ENCODE results near the gene CLEC11A. TPM values are rescaled to one million over a fixed set of nuclear protein-coding genes. Genes with fewer than 3 reads are reported as not detected.
"Not testable (repeated sequence)": the region's sequence is repeated elsewhere in the genome, so short reads cannot be mapped to it uniquely, and the experiment has no call there.

CLEC11A gene
- total RNA-seq, 1 experiment from 2014 or later = 7.6 TPM

DNA sequence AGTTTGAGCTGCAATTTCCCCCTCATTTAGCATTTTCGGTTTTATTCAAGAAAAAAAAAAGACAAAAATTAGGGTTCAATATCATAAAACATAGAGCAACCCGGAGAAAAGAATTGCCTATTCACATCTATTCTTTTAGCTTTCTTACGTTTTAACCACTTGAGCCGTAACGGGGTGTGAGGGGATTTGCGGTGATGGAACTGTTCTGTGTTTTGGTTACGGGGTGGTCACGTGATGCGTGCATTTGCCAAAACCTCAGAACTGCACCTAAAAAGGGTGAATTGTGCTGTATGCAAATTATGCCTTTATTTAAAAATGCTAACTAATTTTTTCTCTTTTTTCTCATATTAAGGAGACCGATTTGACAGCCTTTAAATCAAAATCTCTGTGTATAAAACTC, 22.1 kb downstream of the CLEC11A start:
- no peak for ATAC-seq
- ChIA-PET POLR2A (no interaction called here), CTCF (interaction anchor here (2.7 kb wide), 1 partner anchor 21 kb away, joined by 13 read pairs; no protein-coding TSS in a partner anchor)
- DNase-seq (ENCODE audit: low spot score) = no peak
- peaks cover 2% of the 10 kb centered on the region; the same call in 1 of the 2 replicates for H3K4me1 Mint-ChIP-seq
- no peaks in the 10 kb centered on the region for H3K9me3 Mint-ChIP-seq
- TF ChIP-seq RELA (CRISPR knock-in tag; IDR thresholded peaks at IDR 0.05; ENCODE audit: borderline replicate concordance) = no peak
- TF ChIP-seq, protein P1, sequence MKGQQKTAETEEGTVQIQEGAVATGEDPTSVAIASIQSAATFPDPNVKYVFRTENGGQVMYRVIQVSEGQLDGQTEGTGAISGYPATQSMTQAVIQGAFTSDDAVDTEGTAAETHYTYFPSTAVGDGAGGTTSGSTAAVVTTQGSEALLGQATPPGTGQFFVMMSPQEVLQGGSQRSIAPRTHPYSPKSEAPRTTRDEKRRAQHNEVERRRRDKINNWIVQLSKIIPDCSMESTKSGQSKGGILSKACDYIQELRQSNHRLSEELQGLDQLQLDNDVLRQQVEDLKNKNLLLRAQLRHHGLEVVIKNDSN (CRISPR knock-in tag; IDR thresholded peaks at IDR 0.05) = no peak
- peaks cover 8% of the 10 kb centered on the region for H3K27me3 Mint-ChIP-seq (ENCODE audit: low read depth)
- no peaks in the 10 kb centered on the region for H3K36me3 Mint-ChIP-seq
- no peak overlapping the region for H3K27ac Mint-ChIP-seq
- H3K4me3 Mint-ChIP-seq = no peak overlapping the region

DNA sequence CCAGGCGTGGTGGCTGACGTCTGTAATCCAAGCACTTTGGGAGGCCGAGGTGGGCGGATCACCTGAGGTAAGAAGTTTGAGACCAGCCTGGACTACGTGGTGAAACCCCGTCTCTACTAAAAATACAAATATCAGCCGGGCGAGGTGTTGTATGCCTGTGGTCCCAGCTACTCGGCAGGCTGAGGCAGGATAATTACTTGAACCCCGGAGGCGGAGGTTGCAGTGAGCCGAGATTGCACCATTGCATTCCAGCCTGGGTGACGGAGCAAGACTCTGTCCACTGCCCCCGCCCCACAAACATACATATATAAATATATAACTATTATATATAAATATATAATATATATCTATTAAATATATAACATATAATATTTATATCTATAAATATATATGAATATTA, 24.0 kb downstream of the CLEC11A start:
- POLR2A ChIA-PET; H3K27ac Mint-ChIP-seq; H3K36me3 Mint-ChIP-seq; H3K4me3 Mint-ChIP-seq; H3K27me3 Mint-ChIP-seq (ENCODE audit: low read depth); H3K9me3 Mint-ChIP-seq; ATAC-seq; DNase-seq (ENCODE audit: low spot score); H3K4me1 Mint-ChIP-seq: not testable (repeated sequence)
- CTCF ChIA-PET = interaction anchor here (0.6 to 0.8 kb wide), 2 partner anchors 22 to 139 kb away, joined by 3 read pairs; no protein-coding TSS in a partner anchor
- TF ChIP-seq HMGA2 (CRISPR knock-in tag; IDR thresholded peaks at IDR 0.05) = peak; percentile 77; the same call in 1 of the 2 replicates

DNA sequence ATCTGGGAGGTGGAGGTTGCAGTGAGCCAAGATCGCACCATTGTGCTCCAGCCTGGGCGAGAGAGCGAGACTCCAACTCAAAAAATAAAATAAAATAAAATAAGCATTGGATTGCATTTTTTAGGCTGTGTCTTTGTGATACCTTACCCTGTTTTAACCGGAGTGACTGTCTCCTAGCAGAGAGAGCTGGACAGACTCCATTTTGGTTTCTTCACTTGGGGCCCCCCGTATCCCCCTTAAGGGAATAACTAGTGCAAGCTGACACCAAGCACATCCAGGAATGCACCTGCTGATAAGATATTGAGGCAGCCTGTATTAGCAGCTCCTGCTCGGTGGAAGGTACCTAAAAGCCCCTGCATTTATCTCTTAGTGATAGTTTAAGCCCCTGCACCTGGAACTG, 26.3 kb downstream of the CLEC11A start:
- H3K36me3 Mint-ChIP-seq = no peaks in the 10 kb centered on the region
- H3K27me3 Mint-ChIP-seq (ENCODE audit: low read depth) = peaks cover 4% of the 10 kb centered on the region; the same call in 1 of the 2 replicates
- POLR2A ChIA-PET = no interaction called here
- CTCF ChIA-PET = interaction anchor here (1.8 kb wide), 2 partner anchors 25 to 34 kb away, joined by 4 read pairs; no protein-coding TSS in a partner anchor
- H3K27ac Mint-ChIP-seq = no peak overlapping the region
- H3K4me3 Mint-ChIP-seq = no peak overlapping the region
- ATAC-seq (no peak), DNase-seq (ENCODE audit: low spot score) (no peak)
- no peaks in the 10 kb centered on the region for H3K4me1 Mint-ChIP-seq
- no peak for TF ChIP-seq ESRRA (CRISPR knock-in tag; IDR thresholded peaks at IDR 0.05; ENCODE audit: borderline replicate concordance)
- no peak for TF ChIP-seq NFYB (CRISPR knock-in tag; conservative IDR thresholded peaks at IDR 0.05; ENCODE audit: low read depth)
- no peak for TF ChIP-seq HMGA2 (CRISPR knock-in tag; IDR thresholded peaks at IDR 0.05)
- TF ChIP-seq ATF1 (CRISPR knock-in tag; IDR thresholded peaks at IDR 0.05) = no peak
- no peak for TF ChIP-seq NR3C1 (CRISPR knock-in tag; conservative IDR thresholded peaks at IDR 0.05; ENCODE audit: low read depth)
- no peak for TF ChIP-seq OVOL2 (CRISPR knock-in tag; IDR thresholded peaks at IDR 0.05; ENCODE audit: borderline replicate concordance)
- TF ChIP-seq, protein P2, sequence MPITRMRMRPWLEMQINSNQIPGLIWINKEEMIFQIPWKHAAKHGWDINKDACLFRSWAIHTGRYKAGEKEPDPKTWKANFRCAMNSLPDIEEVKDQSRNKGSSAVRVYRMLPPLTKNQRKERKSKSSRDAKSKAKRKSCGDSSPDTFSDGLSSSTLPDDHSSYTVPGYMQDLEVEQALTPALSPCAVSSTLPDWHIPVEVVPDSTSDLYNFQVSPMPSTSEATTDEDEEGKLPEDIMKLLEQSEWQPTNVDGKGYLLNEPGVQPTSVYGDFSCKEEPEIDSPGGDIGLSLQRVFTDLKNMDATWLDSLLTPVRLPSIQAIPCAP (CRISPR knock-in tag; IDR thresholded peaks at IDR 0.05) = no peak
- TF ChIP-seq, protein P3, sequence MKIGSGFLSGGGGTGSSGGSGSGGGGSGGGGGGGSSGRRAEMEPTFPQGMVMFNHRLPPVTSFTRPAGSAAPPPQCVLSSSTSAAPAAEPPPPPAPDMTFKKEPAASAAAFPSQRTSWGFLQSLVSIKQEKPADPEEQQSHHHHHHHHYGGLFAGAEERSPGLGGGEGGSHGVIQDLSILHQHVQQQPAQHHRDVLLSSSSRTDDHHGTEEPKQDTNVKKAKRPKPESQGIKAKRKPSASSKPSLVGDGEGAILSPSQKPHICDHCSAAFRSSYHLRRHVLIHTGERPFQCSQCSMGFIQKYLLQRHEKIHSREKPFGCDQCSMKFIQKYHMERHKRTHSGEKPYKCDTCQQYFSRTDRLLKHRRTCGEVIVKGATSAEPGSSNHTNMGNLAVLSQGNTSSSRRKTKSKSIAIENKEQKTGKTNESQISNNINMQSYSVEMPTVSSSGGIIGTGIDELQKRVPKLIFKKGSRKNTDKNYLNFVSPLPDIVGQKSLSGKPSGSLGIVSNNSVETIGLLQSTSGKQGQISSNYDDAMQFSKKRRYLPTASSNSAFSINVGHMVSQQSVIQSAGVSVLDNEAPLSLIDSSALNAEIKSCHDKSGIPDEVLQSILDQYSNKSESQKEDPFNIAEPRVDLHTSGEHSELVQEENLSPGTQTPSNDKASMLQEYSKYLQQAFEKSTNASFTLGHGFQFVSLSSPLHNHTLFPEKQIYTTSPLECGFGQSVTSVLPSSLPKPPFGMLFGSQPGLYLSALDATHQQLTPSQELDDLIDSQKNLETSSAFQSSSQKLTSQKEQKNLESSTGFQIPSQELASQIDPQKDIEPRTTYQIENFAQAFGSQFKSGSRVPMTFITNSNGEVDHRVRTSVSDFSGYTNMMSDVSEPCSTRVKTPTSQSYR (CRISPR knock-in tag; IDR thresholded peaks at IDR 0.05) = no peak
- no peaks in the 10 kb centered on the region for H3K9me3 Mint-ChIP-seq

DNA sequence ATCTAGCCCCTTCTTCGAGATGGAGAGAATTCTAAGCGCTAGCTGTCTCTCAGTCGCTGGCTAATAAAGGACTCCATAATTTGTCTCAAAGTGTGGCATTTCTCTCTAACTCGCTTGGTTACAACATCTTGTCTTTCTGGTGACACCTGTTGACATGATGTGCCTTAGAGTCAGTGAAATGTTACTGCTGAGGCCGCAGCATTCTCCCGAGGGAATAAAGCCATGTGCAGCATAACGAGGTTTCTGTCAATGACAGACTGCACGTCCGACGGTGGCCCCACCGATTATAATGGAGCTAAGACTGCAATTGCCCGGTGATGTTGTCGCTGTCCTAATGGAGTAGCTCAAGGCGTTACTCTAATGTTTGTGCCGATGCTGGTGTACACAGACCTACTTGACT, 26.8 kb downstream of the CLEC11A start:
- Mint-ChIP-seq H3K4me3 (no peak overlapping the region), H3K27ac (no peak overlapping the region), H3K9me3 (no peaks in the 10 kb centered on the region), H3K27me3 (ENCODE audit: low read depth) (peaks cover 4% of the 10 kb centered on the region; the same call in 1 of the 2 replicates), H3K36me3 (no peaks in the 10 kb centered on the region), H3K4me1 (no peaks in the 10 kb centered on the region)
- ATAC-seq (no peak), DNase-seq (ENCODE audit: low spot score) (no peak)
- POLR2A ChIA-PET = no interaction called here
- CTCF ChIA-PET = interaction anchor here (1.8 kb wide), 2 partner anchors 26 to 34 kb away, joined by 4 read pairs; no protein-coding TSS in a partner anchor
- TF ChIP-seq ATF1 (CRISPR knock-in tag; IDR thresholded peaks at IDR 0.05) (no peak), ZNF219 (CRISPR knock-in tag; IDR thresholded peaks at IDR 0.05; ENCODE audit: borderline replicate concordance) (no peak), RORB (CRISPR knock-in tag; IDR thresholded peaks at IDR 0.05) (no peak), TP53 (CRISPR knock-in tag; IDR thresholded peaks at IDR 0.05) (no peak), CREB1 (CRISPR knock-in tag; IDR thresholded peaks at IDR 0.05) (no peak), SOX15 (CRISPR knock-in tag; IDR thresholded peaks at IDR 0.05) (no peak), ZNF263 (CRISPR knock-in tag; IDR thresholded peaks at IDR 0.05; ENCODE audit: low read depth) (no peak), ZNF416 (CRISPR knock-in tag; IDR thresholded peaks at IDR 0.05) (no peak), ZNF671 (CRISPR knock-in tag; IDR thresholded peaks at IDR 0.05) (no peak), ZNF423 (CRISPR knock-in tag; IDR thresholded peaks at IDR 0.05) (no peak), JUN (CRISPR knock-in tag; IDR thresholded peaks at IDR 0.05) (no peak)
- TF ChIP-seq, protein P4, sequence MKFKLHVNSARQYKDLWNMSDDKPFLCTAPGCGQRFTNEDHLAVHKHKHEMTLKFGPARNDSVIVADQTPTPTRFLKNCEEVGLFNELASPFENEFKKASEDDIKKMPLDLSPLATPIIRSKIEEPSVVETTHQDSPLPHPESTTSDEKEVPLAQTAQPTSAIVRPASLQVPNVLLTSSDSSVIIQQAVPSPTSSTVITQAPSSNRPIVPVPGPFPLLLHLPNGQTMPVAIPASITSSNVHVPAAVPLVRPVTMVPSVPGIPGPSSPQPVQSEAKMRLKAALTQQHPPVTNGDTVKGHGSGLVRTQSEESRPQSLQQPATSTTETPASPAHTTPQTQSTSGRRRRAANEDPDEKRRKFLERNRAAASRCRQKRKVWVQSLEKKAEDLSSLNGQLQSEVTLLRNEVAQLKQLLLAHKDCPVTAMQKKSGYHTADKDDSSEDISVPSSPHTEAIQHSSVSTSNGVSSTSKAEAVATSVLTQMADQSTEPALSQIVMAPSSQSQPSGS (CRISPR knock-in tag; IDR thresholded peaks at IDR 0.05; ENCODE audit: borderline replicate concordance, low read depth) = no peak
- TF ChIP-seq, protein P1 (CRISPR knock-in tag; IDR thresholded peaks at IDR 0.05) = no peak
- TF ChIP-seq, protein P5, sequence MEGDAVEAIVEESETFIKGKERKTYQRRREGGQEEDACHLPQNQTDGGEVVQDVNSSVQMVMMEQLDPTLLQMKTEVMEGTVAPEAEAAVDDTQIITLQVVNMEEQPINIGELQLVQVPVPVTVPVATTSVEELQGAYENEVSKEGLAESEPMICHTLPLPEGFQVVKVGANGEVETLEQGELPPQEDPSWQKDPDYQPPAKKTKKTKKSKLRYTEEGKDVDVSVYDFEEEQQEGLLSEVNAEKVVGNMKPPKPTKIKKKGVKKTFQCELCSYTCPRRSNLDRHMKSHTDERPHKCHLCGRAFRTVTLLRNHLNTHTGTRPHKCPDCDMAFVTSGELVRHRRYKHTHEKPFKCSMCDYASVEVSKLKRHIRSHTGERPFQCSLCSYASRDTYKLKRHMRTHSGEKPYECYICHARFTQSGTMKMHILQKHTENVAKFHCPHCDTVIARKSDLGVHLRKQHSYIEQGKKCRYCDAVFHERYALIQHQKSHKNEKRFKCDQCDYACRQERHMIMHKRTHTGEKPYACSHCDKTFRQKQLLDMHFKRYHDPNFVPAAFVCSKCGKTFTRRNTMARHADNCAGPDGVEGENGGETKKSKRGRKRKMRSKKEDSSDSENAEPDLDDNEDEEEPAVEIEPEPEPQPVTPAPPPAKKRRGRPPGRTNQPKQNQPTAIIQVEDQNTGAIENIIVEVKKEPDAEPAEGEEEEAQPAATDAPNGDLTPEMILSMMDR (IDR thresholded peaks at IDR 0.05) = no peak
